ENCODE results near the gene ID3.

- TF ChIP-seq CTCF (IDR thresholded peaks at IDR 0.05) (no peak), POLR2A (IDR thresholded peaks at IDR 0.05) (no peak)
Observed at GRCh38 chr1:23559985-23560741, 862 bp upstream of the ID3 start.

Measured in Peyer's patch (tissue), 4 donors.